Fibroblast of mammary gland (primary cell): ENCODE measurements around the gene TRMT2A.
A peak's percentile ranks its signal among the peaks of the same experiment; 100 is the strongest.

Experiments used
- DNase-seq: peaks from one replicate; pipeline ENCODE4 v3.0.0-alpha.2; 2010; ENCODE audit warnings: low read depth
- H3K4me3 ChIP-seq: 2 replicates; pipeline ENCODE4 v1.5.1; 2011; ENCODE audit warnings: low read depth, mild to moderate bottlenecking, low read length, moderate library complexity; ENCODE audit not compliant: control insufficient read depth
- TF ChIP-seq, protein P1 (sequence below): conservative IDR thresholded peaks from 2 replicates; pipeline ENCODE4 v1.5.1; 2011; ENCODE audit warnings: low read depth, low read length, inconsistent platforms; ENCODE audit not compliant: control insufficient read depth, insufficient read depth

The TRMT2A gene

GRCh38 chr22:20129747-20130014, 12.7 kb upstream of the TRMT2A start:
- TF ChIP-seq, protein P1, sequence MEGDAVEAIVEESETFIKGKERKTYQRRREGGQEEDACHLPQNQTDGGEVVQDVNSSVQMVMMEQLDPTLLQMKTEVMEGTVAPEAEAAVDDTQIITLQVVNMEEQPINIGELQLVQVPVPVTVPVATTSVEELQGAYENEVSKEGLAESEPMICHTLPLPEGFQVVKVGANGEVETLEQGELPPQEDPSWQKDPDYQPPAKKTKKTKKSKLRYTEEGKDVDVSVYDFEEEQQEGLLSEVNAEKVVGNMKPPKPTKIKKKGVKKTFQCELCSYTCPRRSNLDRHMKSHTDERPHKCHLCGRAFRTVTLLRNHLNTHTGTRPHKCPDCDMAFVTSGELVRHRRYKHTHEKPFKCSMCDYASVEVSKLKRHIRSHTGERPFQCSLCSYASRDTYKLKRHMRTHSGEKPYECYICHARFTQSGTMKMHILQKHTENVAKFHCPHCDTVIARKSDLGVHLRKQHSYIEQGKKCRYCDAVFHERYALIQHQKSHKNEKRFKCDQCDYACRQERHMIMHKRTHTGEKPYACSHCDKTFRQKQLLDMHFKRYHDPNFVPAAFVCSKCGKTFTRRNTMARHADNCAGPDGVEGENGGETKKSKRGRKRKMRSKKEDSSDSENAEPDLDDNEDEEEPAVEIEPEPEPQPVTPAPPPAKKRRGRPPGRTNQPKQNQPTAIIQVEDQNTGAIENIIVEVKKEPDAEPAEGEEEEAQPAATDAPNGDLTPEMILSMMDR: no peak
- no peak for DNase-seq
- H3K4me3 ChIP-seq: no peak overlapping the region

- H3K4me3 ChIP-seq: no peak overlapping the region
- TF ChIP-seq, protein P1: peak; percentile 48
- DNase-seq: peak; percentile 53
These were observed 12.1 kb upstream of the TRMT2A start for GRCh38 chr22:20128902-20129746.

DNA sequence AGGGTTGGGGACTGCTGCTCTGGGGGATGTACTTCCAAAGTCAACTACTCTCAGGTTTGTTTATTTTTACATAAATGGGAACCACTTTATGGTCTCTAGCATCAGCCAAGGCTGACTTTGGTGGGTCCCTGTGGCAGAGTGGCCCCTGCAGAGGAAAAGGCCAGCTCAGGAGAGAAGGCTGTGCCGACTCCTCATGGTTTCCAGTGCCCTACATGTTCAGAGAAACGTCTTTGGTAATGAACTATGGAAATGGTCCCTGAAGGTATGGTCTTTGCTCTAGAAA, 11.5 kb upstream of the TRMT2A start:
- no peak for DNase-seq
- TF ChIP-seq, protein P1: no peak
- no peak overlapping the region for H3K4me3 ChIP-seq

DNA sequence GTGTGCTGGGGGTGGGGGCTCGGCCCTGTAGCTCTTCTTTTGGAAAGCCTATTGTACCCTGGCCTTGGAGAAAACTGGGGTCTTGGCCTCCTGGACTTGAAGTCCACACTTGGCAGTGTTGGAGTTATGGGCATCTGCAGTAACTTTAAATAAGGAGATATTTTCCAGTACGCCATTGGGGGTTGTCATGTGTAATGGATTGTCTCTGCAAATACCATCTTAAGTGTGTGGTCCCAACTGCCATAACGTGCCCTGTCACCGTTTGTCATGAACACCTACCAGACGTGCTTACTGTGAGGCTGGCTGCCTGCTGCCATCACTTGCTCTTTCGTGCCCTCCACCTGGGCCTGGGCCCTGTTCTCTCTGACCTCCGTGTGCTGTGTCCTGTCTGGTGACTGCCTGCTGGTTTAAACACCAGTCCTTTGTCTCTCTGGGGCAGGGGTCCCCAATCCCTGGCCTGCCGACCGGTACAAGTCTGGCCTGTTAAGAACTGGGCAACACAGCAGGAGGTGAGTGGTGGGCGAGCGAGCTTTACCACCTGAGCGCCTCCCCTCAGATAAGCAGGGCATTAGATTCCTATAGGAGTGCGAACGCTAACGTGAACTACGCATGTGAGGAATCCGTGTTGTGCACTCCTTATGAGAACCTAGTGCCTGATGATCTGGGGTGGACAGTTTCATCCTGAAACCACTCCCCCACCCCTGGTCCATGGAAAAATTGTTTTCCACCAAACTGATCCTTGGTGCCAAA, 11.0 kb upstream of the TRMT2A start:
- DNase-seq: no peak
- H3K4me3 ChIP-seq: no peak overlapping the region
- TF ChIP-seq, protein P1: no peak

- no peak overlapping the region for H3K4me3 ChIP-seq
- TF ChIP-seq, protein P1: no peak
- no peak for DNase-seq
These were observed 10.4 kb upstream of the TRMT2A start for GRCh38 chr22:20127318-20127868.

- TF ChIP-seq, protein P1: no peak
- no peak overlapping the region for H3K4me3 ChIP-seq
- no peak for DNase-seq
These were observed 9.4 kb upstream of the TRMT2A start for GRCh38 chr22:20126284-20127029.
